Measurements from ENCODE around the gene CGB5.
"Not testable (repeated sequence)": the region's sequence is repeated elsewhere in the genome, so short reads cannot be mapped to it uniquely, and the experiment has no call there.

DNA sequence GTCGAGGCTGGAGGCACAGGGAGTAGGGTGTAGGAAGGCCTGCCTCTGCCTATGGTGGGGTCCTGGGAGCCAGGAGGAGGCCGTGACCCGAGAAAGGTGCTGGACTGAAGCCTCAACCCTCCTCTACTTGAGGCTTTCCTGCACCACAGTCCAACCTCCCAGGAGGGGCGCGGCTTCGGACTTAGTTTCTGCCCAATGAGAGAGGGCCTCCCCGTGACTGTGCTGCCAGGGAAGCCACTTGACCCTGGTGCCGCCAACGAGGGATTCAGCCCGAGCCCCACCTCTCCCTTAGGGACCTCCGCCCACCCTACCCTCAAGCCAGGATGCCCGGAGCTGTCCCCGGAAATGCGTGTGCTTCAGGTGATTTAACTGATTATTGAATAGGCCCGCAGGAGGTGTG is 19.4 kb upstream of the CGB5 start, which contains the start of gene CGB3:
- TF ChIP-seq CTCF (conservative IDR thresholded peaks at IDR 0.05 in 1 of 2, IDR thresholded peaks at IDR 0.05 in 1 of 2; ENCODE audit: extremely low read depth in 1 of 2, insufficient read depth in 1 of 2, low read depth in 1 of 2, low read length in 2 of 2); EZH2 (IDR thresholded peaks at IDR 0.05; ENCODE audit: borderline replicate concordance, low read length): not testable (repeated sequence)

All from mammary epithelial cell (primary cell).